ENCODE measurements around the gene POLR3H.
A peak's percentile ranks its signal among the peaks of the same experiment; 100 is the strongest.
"Not testable (repeated sequence)": the region's sequence is repeated elsewhere in the genome, so short reads cannot be mapped to it uniquely, and the experiment has no call there.

Gene POLR3H, protein sequence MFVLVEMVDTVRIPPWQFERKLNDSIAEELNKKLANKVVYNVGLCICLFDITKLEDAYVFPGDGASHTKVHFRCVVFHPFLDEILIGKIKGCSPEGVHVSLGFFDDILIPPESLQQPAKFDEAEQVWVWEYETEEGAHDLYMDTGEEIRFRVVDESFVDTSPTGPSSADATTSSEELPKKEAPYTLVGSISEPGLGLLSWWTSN

DNA sequence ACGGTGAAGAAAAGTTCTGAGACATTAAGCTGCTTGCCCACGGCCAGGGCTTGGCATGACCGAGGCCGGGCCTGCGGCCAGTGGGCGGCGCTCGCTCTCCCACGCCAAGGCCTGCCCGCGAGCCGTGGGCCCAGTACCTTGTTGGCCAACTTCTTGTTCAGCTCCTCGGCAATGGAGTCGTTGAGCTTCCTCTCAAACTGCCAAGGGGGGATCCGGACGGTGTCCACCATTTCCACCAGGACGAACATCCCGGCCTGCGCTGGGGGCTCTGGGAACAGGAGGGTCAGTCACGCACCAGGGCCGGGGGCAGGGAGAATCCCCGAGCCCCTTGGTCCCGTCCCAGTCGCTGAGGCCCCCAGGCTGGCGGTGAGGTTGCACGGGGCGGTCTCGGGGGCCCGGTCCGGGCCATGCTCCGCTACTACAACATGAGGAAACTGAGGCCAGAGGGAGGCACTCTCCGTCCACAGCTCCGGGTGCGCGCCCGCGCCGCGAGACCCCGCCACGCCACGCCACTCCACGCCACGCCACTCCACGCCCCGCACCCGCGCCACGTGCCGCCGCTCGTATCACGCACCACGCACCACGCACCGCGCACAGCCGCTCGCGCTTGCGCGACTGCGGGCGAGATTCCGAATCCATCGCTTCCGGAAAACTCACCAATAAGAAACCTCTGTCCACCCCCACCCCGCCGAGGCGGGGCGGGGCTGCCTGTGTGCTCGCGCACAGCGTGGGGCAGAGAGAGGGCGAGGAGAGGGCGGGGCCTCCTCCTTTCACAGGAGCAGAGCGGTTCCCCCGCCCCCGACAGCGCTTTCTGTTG, at the start of gene POLR3H:
POLR3H (minus strand) TSS at position 617 of the 817 bp plus-strand sequence; CDS start at position 248, 369 bp downstream.
- peak; percentile 91 for DNase-seq (ENCODE audit: low read depth, low spot score)

DNA sequence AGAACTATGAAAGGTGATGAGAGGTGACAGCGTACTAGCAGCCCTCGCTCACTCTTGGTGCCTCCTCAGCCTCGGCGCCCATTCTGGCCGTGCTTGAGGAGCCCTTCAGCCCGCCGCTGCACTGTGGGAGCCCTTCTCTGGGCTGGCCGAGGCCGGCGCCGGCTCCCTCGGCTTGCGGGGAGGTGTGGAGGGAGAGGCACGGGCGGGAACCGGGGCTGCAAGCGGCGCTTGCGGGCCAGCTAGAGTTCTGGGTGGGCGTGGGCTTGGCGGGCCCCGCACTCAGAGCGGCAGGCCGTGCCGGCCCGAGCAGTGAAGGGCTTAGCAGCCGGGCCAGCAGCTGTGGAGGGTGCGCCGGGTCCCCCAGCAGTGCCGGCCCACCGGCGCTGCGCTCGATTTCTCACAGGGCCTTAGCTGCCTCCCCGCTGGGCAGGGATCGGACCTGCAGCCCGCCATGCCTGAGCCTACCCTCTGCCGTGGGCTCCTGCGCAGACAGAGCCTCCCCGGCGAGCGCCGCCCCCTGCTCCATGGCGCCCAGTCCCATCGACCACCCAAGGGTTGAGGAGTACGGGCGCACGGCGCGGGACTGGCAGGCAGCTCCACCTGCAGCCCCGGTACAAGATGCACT, 49.2 kb upstream of the POLR3H start:
- DNase-seq (ENCODE audit: low read depth, low spot score): not testable (repeated sequence)

DNA sequence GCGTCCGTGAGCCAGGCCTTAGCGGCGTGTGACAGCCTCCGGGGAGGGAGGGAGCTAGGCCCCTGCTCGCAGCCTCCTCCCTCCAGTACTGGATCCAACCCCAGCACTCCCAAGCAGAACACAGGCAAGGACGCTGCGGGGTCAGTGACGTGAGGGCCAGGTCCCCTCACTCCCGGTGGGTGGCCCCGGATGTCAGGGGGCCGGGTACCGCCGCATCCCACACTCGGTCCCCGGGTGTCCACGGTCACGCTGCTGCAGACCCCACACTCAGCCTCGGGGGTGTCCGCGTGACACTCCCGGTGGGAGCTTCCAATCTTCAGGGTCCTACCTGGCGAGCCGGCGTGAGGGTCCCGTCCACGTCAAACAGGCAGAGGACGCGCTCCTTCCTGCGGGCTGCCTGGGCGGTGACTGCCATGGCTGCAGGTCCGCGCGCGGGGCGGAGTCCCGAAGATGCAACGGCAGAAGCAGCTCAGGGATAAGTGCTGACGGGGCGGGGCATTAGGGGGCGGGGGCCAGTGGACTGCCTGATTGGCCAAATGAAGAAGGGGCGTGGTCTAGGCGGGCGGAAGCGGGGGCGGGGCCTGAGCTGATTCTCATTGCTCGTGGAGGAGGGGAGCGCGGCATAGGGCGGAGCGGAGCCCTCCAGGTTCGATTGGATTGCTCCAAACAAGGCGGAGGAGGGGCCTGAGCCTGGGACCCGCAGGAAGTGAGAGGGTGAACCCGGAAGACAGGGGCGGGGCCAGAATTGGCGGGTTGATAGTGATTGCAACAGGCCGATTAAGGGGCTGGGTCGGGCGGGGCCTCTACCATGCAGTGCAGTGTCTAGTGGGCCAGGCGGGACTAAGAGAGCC, 45.3 kb upstream of the POLR3H start, which contains the start of gene PMM1:
PMM1 (minus strand) TSS at position 450 of the 851 bp plus-strand sequence; CDS start at position 415, 35 bp downstream.
- DNase-seq (ENCODE audit: low read depth, low spot score): peak; percentile 100

DNA sequence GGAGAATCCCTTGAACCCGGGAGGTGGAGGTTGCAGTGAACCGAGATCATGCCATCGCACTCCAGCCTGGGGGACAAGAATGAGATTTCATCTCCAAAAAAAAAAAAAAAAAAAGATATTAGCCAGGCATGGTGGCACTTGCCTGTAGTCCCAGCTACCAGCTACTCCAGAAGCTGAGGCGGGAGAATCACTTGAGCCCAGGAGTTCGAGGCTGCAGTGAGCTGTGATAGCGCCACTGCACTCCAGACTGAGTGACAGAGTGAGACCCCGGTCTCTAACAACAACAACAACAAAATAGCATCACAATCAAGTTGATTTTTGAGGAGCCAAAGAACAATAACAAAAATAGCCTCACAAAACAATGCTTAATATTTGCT, 43.1 kb upstream of the POLR3H start:
- DNase-seq (ENCODE audit: low read depth, low spot score): no peak

DNA sequence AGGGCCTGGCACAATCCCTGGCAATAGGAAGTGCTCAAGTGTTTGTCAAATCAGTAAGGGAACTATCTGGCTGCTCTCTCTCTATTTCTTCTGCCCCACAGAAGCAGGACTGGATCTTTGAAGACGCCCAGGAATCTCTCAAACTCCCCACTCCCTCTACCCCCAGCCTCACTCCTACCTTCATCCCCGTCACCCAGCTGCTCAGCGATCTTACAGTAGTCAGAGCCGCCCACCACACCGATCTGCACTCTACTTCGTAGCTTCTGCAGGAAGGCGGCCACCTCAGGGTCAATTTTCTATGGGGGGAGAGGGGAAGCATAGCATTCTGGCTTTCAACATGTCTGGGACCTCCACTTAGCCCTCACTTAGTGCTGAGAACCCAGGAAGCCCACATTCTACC, 41.6 kb upstream of the POLR3H start:
- DNase-seq (ENCODE audit: low read depth, low spot score): no peak

DNA sequence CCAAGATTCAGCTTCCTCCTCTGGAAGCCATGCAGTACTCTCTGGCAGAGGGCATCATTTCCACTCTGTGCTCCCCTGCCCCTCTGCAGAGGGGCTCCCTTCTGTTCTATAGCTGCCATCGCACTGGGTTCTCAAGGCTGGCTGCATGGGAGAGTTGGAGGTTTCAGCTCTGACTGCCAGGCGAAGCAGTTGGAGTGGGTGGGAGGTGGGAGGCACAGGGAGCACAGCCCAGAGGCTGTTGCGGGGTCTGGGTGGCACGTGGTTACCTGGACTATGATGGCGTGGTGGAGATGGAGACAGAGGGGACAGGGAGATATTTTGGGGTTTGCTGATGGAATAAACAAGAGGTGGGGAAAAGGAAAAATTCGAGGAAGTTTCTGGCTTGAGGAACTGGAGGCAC, 40.6 kb upstream of the POLR3H start:
- DNase-seq (ENCODE audit: low read depth, low spot score): no peak

DNA sequence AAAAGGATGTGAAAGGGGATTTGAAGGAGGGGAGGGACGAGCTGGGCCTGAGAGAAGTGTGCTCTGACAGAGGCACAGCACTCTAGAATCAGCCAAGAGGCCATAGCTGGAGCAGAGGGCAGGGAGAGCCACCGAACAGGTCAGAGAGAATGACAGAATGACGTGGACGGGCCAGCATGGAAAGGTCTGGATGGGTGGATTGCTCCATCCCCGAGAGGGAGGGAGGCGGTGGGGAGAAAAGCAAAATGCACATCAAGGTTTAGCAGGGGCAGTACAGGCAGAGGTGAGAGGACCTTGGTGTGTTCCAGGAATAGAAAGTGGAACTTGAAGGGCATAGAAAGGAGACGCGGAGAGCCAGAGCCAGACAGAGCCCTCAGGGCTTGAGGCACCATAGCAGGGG, 38.4 kb upstream of the POLR3H start:
- no peak for DNase-seq (ENCODE audit: low read depth, low spot score)

DNA sequence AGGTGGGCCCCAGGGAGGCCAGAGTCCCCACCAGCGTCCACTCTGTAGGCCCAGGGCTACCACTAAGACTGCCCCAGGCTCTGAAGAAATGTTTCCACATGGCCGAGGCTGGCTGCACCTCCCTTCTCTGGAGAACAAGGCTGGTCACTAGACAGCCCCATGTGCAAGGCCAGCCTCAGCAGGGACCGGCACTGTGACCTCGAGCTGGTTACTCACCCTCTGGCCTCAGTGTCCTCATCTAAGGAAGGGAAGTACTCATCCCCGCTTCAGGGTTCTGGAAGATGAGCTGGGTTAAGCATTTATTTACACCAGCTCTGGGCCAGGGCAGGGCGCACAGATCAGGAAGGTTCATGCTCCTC, 35.7 kb upstream of the POLR3H start:
- no peak for DNase-seq (ENCODE audit: low read depth, low spot score)

DNA sequence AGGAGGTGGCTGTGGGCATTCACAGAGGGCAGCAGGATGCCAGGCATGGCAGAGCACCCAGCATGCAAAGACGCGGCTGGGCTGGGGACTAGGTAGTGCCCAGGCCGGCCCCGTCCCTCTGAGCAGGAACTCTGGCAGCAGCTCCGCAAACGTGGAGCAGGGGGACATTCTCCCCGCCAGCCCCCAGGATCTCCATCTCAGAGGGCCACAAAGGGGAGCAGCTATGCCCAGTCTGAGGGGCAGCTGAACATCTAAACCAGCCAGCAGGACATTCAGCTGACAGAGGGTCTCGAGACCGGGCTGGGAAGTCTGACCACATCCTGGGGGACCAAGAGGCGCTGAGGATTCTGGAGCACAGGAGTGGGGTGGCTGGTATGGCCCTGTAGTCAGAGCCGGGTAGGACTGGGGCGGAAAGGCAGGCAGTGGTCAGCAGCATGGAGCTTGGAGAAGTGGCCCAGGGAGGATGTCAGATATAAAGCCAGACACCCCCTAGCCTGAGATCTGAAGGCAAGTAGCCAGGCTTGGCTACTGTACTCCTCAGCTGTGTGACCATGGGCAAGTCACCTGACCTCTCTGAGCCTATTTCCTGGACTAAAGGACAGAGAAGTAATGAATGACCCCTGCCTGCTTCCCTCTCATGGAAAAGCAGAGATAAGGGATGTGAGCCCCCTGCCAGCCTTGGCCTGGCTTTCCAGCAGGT, 35.2 kb upstream of the POLR3H start:
- no peak for DNase-seq (ENCODE audit: low read depth, low spot score)

DNA sequence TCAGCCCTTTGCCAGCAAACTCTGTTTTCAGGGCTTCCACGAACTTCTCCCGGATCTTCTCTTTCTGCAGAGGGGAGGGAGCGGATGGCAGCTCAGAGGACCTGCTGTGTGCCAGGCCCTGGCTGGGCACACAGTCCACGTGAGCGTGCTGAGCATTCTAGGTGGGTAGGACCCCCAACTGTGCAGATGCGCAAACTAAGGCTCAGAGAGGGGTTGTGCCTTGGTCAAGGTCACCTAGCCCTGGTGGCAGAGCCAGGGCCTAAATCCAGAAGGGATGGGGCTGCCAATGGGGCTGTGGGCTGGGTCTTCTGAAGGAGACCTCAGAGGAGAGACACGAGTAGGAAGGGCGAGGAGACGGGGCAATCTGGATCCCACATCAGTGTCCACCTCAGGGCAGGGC, 34.5 kb upstream of the POLR3H start:
- DNase-seq (ENCODE audit: low read depth, low spot score): no peak

DNA sequence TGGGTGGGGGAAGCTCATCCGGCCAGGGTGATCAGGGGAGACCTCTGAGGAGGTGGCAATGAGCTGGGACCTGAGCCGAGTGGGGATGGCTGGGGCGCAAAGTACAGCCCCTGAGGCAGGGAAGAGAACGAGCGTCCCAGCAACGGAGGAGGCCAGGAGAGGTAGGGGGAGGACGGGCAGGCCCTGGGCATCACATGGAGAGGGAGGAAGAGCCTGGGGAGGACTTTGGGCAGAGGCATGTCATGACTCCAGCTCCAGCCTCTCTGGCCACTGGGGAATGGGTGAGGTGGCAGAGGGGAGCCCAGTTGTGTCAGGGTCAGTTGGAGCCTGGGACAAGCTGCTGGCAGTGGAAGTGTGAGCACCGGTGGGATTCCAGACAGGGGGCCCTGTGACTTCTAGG, 33.8 kb upstream of the POLR3H start:
- no peak for DNase-seq (ENCODE audit: low read depth, low spot score)

DNA sequence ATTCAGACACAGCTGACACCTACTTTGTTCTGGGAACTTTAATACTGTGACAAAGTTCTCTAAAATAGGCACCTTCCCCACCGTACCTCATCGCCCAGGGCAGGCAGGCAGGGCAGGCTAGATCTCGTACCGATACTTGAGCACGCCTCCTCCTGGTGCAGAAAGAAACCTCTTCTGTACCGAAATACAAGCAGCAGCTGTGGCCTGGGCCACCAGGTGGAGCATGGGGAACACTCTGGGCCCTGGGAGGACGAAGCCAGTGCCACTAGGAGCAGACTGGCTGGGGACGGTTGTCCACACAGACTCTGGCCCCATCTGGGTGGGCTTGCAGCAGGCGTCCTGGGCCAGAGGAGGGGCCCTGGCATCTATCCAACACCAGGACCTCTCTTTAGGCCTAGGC, 32.6 kb upstream of the POLR3H start:
- no peak for DNase-seq (ENCODE audit: low read depth, low spot score)

DNA sequence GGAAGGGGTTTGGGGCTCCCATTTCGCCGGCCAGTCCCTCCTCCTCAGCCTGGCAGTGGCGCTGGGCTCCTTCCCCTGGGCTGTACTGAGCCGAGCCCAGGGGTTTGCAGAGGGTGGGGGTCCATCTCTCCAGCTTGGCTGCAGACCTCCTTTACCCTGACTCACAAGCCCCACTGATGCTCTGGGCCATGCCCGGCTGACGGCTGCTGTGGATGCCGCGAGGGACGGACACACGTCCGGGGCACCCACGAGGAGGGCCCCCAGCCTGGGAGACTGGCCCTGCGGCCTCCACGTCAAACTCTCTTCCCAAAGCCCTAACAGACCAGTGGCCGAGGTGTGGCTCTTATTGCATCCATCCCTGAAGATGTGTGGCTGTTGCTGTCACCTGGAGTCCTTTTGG, 31.3 kb upstream of the POLR3H start:
- DNase-seq (ENCODE audit: low read depth, low spot score): no peak

DNA sequence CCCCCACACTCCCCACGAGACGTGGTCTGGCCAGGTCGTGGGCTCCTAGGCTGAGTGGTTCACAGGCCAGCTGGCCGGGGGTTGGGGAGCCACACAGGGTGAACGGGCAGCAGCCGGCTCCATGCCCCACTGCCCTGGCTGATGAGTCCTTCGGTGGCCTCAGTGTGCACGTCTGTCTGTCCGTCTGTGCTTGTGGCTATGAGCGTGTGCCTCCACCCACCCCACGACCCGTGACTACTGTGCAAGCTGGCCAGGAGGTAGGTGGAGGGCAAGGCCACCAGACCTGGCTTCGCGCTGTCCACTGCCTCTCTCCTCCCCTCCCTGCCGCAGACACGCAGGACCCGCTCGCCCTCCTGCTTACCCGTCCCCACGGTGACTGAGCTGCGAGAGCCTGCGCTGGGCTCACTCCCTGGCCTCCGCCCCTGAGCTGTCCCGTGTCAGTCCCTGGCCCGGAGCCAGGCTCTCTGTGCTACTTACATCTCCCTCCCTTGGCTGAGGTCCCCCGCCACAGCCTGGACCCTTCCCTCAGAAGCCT, 30.6 kb upstream of the POLR3H start:
- no peak for DNase-seq (ENCODE audit: low read depth, low spot score)

DNA sequence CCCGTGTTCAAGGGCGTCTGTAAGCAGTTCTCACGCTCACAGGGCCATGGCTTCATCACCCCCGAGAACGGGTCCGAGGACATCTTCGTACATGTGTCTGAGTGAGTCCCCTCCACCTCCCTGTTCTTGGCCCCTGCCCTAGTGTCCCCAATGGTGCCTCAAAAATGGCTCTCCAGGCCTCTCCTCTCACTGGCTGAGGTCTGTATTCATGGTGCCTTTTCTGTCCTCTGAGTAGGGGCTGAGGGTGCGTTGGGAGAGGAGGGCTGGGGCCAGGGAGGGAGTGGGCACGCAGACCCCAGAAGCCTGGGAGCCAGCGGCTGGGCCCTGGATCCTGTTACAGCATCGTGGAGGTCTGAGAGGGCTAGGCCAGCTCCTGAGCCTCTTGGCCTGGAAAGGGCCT, 29.4 kb upstream of the POLR3H start:
- DNase-seq (ENCODE audit: low read depth, low spot score): no peak

DNA sequence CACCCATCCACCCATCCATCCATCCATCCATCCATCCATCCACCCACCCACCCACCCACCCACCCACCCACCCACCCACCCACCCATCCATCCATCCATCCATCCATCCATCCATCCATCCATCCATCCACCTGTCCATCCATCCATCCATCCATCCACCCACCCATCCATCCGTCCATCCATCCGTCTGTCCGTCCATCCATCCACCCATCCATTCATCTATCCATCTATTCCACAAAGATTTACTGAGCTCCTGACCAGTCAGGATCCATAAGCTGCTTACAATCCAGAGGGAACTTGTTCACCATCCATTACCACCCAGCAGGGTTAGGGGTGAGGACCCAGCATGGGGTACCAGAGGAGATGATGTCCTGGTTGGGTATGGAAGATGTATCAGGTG, 28.0 kb upstream of the POLR3H start:
- DNase-seq (ENCODE audit: low read depth, low spot score): not testable (repeated sequence)

DNA sequence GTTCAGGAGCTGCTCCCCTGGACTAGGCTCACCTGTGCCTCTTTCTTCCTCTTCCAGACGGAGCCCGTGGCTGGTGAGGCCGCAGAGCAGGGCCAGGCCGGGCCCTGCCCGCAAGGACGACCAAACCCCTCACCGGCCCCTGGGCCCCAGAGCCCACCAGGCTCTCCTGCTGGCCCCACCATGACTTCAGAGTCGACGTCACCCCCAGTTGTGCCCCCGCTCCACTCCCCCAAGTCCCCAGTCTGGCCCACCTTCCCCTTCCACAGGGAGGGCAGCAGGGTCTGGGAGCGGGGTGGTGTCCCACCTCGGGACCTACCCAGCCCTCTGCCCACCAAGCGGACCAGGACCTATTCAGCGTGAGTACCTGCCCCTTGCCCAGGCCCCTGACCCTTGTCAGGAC, 27.5 kb upstream of the POLR3H start:
- no peak for DNase-seq (ENCODE audit: low read depth, low spot score)

DNA sequence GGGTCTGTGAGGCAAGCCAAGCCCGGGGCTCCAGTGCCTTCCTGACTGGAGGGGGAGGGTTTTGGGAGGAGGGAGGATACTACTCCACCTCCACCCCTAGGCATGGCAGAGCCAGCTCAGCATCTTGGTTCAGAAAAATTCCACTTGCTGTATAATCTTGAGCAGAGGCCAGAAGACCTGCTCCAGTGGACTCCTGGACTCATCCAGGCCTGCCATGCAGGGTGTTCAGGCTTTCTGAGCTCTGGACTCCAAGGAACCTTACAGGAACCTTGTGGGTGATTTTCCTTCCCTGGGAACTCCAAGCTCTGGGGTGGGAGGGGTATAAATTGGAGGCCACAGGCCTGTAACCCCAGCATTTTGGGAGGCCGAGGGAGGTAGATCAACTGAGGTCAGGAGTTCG, 26.0 kb upstream of the POLR3H start:
- DNase-seq (ENCODE audit: low read depth, low spot score): no peak

DNA sequence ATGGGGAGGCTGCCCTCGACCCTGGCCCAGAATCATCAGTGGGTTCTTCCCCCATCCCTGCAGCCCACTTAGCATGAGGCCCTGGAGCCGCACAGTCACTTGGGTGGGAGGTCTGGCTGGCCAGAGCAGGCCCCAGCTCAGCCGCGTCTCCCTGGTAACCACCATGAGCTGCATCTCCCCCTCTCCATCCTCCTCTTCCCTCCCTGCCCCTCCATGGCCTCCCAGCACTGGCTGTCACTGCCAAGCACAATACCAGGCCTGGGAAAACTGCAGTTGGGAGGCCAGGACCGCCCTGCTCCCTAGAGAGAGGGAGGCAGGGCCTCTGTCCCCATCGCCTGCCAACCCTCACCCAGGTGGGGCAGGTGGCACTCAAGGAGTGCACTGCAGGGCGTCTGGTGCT, 24.5 kb upstream of the POLR3H start:
- DNase-seq (ENCODE audit: low read depth, low spot score): no peak

DNA sequence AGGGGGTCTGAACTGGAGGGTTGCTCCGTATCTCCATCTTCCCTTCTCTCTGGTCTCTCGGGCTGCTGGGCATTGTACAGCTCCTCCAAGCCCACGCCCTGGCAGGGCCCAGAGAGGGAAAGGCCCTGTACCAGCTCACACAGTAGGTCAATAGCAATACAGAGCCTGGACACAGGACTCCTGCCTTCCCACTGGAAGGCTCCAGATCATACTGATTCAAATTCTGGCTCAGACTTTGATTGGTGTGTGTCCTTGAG, 23.2 kb upstream of the POLR3H start:
- no peak for DNase-seq (ENCODE audit: low read depth, low spot score)

DNA sequence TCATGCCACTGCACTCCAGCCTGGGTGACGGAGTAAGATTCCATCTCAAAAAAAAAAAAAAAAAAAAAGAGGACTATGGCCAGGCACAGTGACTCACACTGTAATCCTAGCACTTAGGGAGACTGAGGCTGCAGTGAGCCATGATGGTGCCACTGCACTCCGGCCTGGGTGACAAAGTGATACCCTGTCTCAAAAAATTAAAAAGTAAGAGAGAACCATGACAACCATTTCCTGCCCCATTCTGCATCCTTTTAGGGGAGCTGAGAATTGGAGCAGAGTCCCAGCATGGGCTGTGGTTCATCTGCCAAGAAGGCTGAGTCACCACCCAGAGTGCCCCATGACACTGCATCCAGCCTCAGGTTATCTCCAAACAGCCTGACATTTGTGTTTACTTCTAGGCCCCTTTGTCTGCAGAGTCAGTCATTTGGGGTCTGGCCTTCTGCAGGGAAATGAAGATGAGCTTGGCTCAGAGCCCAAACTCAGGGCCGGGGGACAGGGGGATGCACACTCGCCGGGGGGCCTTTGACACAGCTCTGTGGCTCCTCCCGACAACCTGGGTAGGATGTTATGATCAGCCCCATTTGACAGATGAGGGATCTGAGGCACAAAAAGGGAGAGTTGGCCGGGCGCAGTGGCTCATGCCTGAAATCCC, 21.3 kb upstream of the POLR3H start:
- DNase-seq (ENCODE audit: low read depth, low spot score): no peak
